ENCODE measurements around the gene SMC2. TPM values are rescaled to one million over a fixed set of nuclear protein-coding genes. Genes with fewer than 3 reads are reported as not detected.

SMC2 gene
- polyA plus RNA-seq, 3 donors = 40.5 to 49.9 (median 44.4) TPM

DNA sequence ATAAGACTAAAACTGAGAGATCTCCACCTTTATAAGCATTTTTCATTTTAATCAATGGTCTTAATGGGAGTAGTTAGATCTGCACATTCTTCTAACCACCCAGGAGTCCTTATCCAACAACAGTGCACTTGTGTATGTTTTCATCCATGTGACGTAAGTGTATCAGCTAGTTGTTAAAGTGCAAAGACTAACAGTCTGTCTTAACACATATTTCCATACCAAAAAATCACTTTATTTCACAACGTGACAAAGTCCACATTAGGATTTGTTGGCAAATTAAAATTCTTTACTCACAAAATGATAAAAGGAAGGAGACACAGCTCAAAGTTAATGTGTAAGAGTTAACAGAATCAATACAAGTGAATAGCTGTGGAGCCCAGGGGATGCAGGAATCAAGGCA is 1.9 kb upstream of the SMC2 start:
- DNase-seq (ENCODE audit: extremely low read depth in 1 of 11, low read depth in 9 of 11, low spot score in 4 of 11) = no peak

- no peak for DNase-seq (ENCODE audit: extremely low read depth in 1 of 11, low read depth in 9 of 11, low spot score in 4 of 11)
These were observed 1.1 kb upstream of the SMC2 start for GRCh38 chr9:104092875-104093600.

GRCh38 chr9:104094534-104095015 is 466 bp downstream of the SMC2 start:
- DNase-seq (ENCODE audit: extremely low read depth in 1 of 11, low read depth in 9 of 11, low spot score in 4 of 11) = no peak

DNA sequence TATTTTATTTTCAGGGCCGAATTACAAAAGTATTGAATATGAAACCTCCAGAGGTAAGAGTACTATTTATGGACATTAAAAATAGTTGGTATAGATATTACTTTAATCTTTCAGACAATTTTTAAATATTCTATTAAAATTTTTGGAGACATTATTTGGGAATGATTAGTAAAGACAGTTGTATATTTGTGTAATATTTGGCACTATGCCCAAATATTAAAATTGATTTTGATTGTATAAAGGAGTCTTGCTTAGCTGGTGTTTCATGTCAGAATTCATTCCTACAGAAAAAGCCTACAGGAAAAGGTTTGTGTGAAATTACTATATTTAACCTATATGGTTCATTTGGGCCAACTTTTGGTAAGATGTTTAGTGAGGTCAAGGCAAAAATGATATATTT is 5.5 kb downstream of the SMC2 start:
- DNase-seq (ENCODE audit: extremely low read depth in 1 of 11, low read depth in 9 of 11, low spot score in 4 of 11) = no peak

- no peak for DNase-seq (ENCODE audit: extremely low read depth in 1 of 11, low read depth in 9 of 11, low spot score in 4 of 11)
These were observed 10.3 kb downstream of the SMC2 start for GRCh38 chr9:104104360-104104759.

- DNase-seq (ENCODE audit: extremely low read depth in 1 of 11, low read depth in 9 of 11, low spot score in 4 of 11) = no peak
These were observed 13.7 kb downstream of the SMC2 start for GRCh38 chr9:104107799-104108198.

DNA sequence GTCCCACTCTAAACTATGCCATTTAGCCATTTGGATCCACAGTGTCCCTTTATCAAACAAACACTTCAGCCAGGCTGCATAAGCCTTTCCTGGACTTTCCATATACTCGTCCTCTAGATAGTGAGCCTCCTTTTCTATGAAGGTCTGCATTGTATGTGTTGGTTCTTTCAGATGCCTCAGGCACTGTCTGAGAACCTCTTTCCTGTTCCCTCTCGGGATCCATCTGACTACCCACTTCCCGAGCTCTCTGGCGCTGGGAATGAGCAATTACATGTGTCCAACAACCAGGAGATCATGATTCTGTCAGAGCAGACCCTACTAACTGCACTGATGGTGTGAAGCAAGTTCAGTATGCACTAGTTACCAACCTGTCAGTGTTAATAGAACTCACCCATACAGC is 14.2 kb downstream of the SMC2 start:
- no peak for DNase-seq (ENCODE audit: extremely low read depth in 1 of 11, low read depth in 9 of 11, low spot score in 4 of 11)

GRCh38 chr9:104110509-104110908 is 16.4 kb downstream of the SMC2 start:
- no peak for DNase-seq (ENCODE audit: extremely low read depth in 1 of 11, low read depth in 9 of 11, low spot score in 4 of 11)

GRCh38 chr9:104118916-104119315 is 24.8 kb downstream of the SMC2 start:
- peak in 6 of 11 donors; percentile 10 to 45 (median 22) for DNase-seq (ENCODE audit: extremely low read depth in 1 of 11, low read depth in 9 of 11, low spot score in 4 of 11)

GRCh38 chr9:104121022-104121421 is 26.9 kb downstream of the SMC2 start:
- no peak for DNase-seq (ENCODE audit: extremely low read depth in 1 of 11, low read depth in 9 of 11, low spot score in 4 of 11)

DNA sequence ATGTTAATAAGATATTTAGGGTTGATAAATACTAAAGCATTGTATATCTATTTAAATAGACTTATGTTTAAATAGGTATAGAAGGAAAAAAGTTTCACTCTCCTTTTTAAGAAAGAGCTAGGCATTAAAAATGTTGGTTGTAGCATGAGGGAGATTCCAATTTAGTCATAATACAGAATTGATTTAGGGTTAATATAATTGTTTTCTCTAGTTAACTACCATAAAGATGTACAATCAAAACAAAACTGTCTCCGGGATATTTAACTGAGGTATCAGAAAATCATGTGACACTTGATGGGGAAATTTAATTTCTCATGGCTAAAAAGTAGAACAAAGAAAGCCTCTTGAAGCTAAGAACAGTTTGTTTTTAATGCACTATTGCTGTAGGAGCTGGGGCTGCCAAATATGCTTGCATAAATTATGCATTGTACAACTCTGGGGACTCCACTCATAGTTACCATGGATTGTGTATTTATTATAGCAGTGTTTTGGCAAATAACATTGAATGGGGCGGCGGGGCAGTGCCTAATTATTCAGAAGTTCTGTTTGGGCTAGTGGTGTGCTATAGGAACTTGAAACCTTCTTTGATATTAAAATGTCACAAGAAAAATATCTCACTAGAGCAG is 44.2 kb downstream of the SMC2 start:
- DNase-seq (ENCODE audit: extremely low read depth in 1 of 11, low read depth in 9 of 11, low spot score in 4 of 11) = no peak

DNA sequence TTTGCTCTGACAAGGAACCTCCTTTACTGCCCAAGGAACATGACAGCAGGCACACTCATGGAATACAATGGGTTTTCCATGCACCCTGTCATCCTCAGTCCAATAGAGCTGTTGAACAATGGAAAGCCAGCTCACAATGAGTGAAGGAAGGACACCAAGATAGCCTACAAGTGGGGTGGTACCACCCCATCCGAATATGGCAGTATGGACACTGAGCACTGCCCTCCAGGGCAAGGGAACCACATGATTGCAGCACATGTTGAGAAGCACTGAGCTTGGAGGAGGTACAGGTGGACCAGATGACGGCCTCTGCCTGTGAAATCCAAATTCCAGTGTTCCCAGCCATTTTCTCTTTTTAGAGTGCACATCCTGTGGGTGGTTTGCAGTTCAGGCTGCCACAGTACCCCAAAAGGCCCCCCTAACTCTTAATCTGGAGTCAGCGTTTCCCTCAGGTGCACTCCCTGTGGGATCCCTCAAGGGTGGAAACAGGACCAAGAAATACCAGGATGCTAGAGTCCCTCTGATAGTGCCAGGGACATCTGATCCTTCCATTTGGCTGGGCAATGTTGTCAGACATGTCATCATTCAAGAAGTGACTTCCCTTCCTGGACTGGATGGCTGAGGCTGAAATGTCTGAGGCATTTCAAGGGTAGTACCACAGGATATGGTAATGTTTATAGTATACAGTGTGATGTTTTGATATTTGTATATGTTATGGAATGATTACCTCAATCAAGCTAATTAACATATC is 48.9 kb downstream of the SMC2 start:
- no peak for DNase-seq (ENCODE audit: extremely low read depth in 1 of 11, low read depth in 9 of 11, low spot score in 4 of 11)

GRCh38 chr9:104143550-104143910 is 49.4 kb downstream of the SMC2 start:
- no peak for DNase-seq (ENCODE audit: extremely low read depth in 1 of 11, low read depth in 9 of 11, low spot score in 4 of 11)

- no peak for DNase-seq (ENCODE audit: extremely low read depth in 1 of 11, low read depth in 9 of 11, low spot score in 4 of 11)
These were observed 50.2 kb downstream of the SMC2 start for GRCh38 chr9:104144336-104144735.

GRCh38 chr9:104173067-104173466 is 79.0 kb downstream of the SMC2 start:
- no peak for DNase-seq (ENCODE audit: extremely low read depth in 1 of 11, low read depth in 9 of 11, low spot score in 4 of 11)

DNA sequence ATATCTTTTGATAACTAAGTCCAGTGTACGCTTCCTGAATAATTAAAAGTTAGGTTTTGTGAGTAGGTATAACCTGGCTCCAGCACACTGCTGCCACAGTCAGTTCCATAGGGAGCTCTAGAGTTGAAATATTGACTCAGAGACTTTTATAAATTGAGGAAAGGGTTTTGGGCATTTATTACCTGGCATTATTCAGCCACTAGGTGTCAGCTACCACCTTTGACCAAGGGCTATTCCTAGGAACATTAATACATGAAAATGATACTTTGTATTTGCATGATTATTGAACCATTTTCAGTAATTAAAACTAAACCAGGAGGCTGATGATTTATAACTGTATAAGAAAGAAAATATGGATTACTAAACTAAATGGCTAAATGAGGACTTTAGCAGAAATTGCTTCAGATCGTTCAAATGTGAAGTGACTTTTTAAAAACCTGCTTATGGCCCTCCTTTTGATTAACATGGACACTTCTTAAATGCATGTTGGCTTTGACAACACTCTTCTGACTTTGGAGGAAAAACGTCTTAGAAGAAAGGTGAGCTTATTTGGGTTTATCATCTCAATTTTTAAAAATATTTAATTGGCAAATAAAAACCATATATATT is 83.0 kb downstream of the SMC2 start:
- DNase-seq (ENCODE audit: extremely low read depth in 1 of 11, low read depth in 9 of 11, low spot score in 4 of 11) = no peak

DNA sequence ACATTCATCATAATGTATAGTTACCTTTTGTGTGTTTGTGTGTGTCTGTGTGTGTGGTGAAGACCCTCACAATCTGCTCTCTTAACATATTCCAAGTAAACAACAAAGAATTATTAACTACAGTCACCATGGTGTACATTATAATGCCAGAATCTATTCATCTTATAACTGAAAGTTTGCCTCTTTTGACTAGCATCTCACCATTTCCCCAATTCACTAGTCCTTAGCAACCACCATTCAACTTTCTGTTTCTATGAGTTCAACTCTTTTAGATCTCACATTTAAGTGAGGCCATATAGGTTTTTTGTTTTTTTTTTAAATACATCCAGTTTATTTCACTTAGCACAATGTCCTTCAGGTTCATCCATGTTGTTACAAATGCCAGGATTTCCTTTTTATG is 83.6 kb downstream of the SMC2 start:
- no peak for DNase-seq (ENCODE audit: extremely low read depth in 1 of 11, low read depth in 9 of 11, low spot score in 4 of 11)

Measured in renal cortex interstitium (tissue), 11 donors.